Urothelium cell line (cell line): ENCODE data around the gene ATXN10.

Experiments used
- DNase-seq: peaks from one replicate; pipeline ENCODE4 v3.0.0; 2011; ENCODE audit warnings: low spot score, mixed read lengths
- FAIRE-seq: peaks from 2 replicates; lab custom pipeline; 2011; peaks lifted over from hg19 to GRCh38; lab: Jason Lieb, UNC

The ATXN10 gene

DNA sequence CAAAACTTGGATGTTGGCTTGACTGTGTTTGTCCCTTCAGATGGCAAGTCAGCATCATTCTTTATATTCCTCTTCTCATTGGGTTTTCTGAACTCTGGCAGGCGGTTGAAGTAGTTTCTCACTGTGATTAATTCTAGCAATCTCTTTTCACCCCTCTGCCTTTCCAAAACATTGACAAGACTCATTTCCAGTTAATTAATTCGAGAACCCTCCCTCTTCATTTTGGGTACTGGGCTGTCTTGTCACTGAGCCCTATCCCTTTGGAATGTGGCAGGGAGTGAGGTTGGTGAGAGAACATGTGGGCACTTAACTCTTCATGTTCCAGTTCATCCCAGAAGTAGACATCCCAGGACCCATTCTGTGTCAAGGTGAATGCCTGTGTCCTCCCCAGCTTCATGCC lies 172.4 kb downstream of the ATXN10 start:
- FAIRE-seq: no peak
- no peak for DNase-seq

DNA sequence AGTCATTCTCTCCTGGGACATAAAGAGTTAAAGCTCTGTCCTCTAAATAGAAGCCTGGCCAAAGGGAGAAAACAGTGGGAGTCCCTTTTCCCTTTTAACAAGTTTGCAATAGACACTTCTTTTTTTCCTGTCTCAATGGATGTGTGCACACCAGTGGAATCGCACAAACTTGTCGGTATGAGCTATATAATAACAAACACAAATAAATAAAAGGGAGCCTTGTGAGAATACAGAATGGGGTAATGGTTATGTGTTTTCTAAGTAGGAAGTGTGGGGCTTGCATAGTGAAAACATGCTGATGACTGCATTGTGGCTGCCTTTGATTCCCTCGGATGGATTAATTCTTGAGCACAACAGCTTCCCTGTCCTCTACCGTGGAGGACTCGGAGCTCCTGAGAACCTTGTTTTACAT lies 173.4 kb downstream of the ATXN10 start:
- DNase-seq: no peak
- FAIRE-seq: no peak

DNA sequence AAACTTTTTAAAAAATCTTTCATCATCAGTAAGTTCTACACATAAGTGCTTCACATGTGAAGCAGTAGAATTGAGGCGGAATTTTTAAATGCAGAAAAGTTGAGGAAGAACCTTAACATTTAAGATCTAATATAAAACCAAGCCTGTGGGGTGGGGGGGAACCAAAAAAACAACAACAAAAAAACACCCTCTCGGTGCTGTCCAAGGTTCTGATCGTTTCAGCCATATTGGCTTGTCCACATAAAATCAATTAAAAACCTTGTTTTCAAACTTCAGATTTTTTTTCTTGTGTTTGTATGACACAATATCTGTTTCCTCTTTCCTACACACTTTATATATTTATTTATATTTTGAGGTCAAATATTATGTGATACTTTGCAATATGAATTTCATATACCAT lies 175.3 kb downstream of the ATXN10 start:
- no peak for FAIRE-seq
- no peak for DNase-seq

DNA sequence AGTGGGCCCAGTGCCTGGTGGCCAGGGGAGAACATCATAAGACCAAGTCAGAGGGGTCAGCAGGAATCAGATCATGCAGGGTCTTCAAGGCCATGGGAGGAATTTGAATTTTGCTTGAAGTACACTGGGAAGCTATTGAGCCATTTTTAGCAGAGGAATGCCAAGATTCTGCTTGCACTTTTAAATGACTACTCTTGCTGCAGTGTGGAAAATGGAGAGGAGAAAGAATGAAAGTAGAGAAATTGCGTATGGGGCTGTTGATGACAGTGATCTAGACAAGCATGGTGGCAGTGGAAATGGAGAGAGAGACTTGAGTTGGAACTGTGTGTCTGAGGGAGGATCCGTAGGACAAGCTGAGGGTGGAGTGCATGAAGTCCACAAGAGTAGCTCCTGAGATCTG lies 177.3 kb downstream of the ATXN10 start:
- FAIRE-seq: no peak

DNA sequence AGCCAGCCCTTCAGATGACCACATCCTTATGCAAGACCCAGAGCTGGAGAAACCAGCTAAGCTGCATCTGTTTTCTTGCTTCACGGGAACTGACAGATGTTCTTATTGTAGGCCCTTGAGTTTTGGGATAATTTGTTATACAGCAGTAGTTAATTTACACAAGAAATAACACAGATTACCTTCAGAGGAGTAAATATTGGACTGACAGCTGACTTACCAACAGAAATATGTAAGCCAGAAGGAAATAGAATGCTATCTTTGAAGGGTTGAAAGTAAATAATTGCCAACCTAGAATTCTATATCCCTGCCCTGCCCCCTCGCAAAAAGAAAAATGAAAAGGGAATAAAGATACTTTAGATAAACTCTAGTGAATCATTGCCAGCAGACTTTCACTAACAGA lies 181.2 kb downstream of the ATXN10 start:
- FAIRE-seq (no peak), DNase-seq (no peak)

More for the DNA sequence above, 177.3 kb downstream of the ATXN10 start:
- DNase-seq: no peak

DNA sequence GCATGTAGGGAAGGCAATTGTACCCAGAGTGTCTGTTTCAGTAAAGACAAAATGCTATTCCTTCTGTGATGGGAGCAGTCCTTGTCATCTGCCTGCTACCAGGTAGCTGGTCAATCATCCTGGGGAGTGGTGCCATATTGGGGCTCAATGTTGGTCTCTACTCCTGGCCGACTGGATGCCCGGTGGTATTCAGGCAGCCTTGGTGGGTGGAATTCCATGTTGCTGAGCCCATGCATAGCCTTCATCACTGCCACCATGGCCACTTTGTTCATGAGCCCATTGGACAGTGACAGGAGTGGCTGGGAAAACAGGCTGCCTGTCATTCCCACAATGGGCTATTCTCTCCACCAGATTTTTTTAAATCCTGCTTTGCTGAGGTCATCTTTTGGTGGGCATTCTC lies 184.3 kb downstream of the ATXN10 start:
- FAIRE-seq: no peak

DNA sequence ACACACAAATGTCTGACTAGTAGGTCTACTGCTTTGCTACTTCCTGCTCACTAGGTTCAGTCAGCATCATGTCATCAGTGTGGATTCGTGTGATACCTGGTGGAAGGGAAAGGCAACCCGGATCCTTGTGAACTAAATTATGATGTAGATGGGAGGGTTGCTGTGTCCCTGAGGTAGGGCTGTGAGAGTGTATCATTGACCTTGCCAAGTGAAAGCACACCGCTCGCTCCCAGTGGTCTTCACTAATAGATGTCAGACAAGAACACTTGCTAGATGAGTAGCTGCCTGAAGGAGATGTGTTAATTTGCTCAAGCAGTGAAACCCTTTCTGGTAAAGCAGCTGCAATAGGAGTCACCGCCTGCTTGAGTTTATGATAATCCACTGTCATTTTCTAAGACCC lies 185.9 kb downstream of the ATXN10 start:
- DNase-seq (no peak), FAIRE-seq (no peak)

More for the DNA sequence above, 184.3 kb downstream of the ATXN10 start:
- DNase-seq: no peak

DNA sequence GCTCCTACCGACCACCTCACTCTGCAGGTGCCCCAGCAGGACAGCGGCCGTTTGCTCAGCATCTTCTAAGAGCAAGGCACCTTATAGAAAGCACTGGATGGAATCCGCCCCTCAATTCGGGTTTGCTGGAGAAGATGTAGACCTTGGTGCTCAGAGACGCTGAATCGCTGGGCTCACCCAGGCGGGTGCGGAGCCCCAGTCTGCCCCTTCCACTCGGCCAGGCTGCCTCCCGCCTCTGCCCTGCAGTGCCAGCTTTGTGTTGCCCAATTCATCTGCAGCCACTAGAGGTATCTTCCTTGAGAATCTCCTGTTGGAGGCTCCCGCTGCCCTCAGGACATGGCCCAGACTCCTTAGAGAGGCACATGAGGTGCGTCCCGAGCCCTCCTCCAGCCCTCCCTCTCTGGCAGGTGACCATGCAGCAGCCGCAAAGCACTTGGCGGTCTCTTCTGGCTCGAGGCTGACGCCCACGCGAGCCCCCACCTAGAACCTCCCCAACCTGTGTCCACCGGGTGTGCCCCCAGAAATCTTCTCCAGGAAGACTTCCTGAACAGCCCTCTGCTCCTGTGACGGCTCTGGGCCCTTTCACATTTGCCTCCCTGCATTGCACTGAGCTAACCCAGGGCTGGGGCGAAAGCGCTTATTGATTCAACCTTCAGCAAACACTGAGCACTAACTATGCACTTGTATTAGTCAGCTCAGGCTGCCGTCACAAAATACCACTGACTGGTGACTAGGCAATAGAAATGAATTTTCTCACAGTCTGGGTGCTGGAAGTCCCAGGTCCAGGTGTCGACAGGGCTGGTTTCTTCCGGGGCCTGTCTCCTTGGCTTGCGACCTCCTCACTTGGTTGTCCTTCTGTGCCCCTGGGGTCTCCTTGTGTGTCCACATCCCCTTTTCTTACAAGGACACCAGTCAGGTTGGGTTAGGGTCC lies 187.9 kb downstream of the ATXN10 start:
- FAIRE-seq (no peak), DNase-seq (no peak)

DNA sequence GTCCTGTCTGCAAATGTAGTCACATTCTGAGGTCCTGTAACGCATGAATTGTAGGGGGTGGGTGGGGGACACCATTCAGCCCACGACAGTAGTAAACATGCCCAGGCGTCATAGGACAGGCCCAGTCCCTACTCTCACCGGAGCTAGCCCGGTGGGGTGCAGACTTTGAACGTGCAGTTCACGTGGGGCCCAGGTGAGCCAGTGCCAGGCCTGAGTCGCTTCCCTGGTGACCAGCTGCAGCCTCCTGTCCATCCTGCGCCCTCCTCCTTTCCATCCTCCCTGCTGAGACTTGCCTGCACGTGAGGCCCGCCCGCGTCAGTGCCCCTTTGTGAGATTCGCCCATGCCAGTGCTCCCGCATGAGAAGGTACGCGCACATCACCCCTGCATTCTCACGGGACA lies 188.6 kb downstream of the ATXN10 start:
- FAIRE-seq (peak; percentile 17), DNase-seq (no peak)

DNA sequence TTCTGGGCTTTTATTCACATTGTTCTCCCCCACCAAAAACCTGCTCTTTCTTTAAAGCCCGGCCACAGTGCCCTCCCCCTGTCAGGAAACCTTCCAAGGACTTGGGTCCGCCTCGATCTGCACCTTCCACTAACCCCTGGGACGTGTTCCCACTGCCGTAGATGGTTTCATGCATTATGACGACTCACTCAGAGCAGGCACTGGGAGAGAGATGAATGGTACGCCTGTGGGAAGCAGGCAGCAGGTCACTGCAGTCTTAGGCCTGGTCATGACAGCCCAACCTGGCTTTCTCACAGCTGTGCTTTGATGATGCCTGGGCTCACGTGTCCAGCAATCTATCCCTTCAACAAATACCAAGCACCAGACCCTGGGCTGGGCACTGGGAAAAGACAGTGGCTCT lies 189.6 kb downstream of the ATXN10 start:
- DNase-seq: no peak
- no peak for FAIRE-seq

DNA sequence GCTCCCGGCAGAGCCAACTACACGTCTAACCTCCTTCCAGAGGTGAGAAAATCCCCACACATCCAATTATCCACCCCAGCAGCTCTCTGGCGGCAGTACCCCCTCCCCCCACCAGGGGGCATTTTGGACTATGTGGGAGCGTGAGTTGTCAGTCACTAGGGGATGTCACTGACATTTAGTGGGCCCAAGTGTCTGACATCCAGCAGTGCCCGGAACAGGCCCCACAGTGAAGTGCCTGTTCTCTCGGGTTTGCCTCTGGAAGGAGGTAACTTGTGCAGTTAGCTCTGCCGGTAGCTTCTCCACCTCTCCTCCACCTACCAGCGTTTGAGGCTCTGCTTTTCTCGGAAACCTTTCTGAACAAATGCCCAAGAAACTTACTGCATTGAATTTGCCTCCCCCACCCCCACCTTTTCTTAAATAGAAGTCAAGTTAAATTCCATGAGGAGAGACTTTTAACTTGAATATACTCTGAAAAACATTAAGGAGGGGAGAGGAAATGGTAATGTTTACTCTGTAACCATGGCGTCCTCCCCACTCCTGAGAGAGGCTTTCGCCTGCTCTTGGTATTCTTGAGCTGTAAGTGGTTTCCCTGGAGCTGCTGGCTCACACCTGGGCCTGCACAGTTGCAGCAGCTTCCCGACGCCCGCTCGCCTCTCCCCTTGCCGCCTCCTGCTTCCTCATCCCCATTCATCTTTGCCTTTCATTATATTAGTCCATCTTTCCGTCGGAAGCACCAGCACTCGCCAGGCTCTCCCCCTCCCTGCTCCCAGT lies 192.5 kb downstream of the ATXN10 start:
- peak; percentile 95 for FAIRE-seq
- DNase-seq: peak; percentile 79

DNA sequence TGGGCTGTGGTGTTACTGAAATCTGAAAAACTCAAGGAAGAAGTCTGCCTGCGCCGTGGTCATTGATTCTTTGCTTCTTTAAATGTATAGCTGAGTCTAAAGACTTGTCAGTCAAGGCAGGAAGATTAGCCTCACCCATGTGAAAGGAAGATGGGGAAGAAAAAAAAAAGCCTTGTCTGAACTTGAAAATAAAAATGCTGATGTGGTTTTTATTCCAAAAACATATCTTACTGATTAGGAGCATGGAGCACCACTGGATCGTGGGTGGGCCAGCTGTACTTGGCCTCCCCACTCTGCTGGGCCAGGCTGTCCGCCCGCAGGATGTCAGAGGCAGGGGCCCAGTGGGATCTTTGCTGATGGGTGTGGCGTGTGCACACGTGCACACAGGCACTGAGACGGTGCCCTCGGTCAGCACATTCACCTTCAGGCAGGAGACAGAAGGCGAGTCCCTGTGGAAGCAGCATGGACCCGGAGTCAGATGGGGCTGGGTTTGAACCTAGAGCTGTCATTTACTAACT lies 193.4 kb downstream of the ATXN10 start:
- no peak for DNase-seq
- no peak for FAIRE-seq

DNA sequence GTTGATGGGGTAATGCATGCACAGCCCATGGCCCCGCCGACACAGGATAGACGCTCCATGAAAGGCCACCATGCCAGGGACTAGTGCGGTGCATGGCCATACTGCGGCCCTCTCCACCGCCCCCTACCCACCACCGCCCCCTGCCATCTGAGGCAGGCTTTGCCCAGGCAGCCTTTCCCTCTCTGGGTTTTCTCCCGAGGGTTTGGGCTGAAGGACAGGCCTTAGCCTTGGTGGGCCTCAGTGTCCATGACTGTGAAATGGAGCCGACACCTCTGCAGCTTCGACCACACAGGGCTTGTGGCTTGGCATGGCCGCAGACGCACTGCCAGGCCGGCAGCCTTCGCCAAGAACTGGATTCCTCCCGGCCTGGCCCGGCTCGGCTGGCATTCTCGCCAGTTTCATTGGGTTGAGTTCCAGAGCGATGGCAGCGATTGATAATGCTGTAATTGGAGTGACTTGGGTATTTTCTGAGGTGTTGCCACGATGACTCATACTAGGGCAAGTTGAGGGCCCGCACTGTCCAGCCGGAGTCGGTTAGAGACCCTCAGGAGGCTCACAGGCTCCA lies 194.0 kb downstream of the ATXN10 start:
- no peak for FAIRE-seq
- DNase-seq: no peak

DNA sequence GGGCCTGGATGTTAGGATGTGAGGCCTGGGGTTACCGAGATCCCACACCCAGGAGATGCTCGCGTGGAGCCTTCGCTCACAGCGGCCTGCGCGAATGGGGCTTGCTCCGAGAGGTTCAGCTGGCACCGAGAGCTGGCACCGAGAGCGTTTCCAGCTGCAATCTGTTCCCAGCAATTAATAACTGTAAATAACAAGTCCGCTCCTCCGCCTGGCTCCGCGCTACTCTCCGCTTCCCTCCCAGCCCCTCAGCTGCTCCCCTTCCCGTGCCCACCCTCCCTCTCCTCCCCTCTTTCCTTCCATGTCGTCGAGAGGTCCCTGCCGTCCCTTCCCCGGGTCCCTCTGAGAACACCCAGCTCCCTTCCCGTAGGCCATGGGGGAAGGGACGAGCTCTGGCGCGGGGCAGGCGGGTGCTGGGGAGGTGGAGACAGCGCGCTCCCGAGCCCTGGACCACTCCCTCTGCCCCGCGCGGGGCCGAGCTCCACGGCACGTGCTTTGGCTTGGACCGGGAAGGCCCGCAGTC lies 194.6 kb downstream of the ATXN10 start:
- DNase-seq (no peak), FAIRE-seq (no peak)

DNA sequence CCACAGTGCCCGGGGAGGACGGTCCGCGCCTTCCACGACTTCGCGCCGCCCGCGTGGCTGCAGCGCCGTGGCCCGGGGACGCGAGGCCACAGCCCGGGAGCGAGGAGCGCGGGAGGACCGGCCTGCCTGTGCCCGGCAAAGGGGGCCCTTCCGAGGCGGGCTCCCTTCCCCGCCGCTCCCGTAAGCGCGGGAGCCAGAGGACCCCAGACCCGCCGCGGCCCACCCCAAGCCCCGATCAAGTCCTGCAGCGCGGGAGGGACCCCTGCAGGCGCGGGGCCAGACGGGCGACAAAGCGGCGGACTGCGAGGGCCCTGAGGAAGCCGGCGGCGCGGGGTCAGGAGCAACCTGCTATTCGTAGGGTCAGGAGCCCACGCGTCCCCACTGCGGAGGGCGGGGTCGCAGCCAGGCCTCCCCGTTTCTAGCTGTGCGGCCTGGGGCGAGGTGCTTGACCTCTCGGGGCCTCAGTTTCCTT lies 195.0 kb downstream of the ATXN10 start:
- no peak for DNase-seq

DNA sequence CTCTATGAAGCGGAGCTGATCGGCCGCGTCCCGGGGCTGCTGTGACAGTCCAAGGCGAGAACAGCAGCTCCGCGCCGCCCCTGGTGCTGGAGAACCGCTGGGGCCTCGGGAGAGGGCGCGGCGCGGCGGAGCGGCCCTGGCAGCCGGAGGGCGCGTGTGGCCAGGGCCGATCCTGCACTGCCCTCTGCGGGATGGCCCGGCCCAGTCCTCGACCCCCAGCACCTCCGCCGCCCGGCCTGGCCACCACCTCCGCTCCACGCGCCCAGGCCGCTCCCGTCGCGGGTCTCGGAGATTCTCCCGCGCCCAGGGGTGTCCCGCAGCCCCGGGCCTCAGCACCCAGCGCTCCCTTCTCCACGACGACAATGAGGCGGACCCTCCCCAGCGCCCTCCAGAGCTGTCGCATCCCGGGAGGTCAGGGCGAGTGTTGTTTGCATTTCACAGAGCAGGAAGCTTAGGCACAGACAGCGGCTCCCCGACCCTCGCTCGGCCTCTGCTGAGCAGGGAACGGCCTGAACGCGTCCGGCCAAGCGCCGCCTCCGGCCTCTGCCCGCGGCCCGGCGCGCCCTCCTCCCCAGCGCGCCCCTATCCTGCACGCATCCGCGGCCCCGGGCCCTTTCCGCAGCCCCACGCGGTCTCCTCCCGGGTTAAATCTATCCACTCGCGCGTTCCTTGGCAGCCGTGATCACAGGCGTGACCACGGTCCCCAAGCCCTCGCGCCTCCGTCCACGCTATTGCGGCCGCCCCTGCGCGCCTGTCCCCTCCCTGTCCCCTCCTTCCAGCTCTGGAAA lies 195.7 kb downstream of the ATXN10 start:
- DNase-seq: no peak
- FAIRE-seq: no peak

More for the DNA sequence above, 195.0 kb downstream of the ATXN10 start:
- FAIRE-seq: no peak

DNA sequence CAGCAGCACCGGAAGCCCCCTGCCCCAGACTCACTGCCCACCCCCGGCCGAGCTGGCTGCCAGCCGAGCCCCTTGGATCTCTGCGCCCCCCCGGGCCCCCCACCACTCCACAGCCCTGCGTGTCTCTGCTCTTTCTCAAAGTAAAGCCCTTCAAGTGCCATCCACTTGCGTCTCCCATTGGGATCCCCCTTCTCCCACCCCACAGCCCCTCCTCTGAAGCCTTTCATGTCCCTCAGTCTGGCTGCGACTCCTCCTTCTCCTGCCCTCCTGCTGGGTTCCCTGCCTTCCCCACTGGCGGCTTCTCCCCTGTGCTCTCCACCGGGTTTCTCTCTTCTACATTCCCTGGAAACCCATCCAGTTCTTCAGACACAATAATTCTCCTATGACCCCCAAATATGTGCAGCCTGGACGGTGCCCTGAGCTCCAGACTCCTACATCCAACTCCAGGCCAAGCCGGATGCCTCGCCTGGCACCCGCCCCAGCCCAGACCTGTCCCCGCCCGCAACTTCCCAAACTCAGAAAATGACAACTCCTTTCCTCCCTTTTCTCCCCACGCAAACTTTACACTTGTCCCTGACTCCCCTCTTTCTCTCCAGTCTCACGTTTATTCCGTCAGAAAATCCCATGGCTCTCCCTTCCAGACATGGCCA lies 196.4 kb downstream of the ATXN10 start:
- DNase-seq (no peak), FAIRE-seq (no peak)

DNA sequence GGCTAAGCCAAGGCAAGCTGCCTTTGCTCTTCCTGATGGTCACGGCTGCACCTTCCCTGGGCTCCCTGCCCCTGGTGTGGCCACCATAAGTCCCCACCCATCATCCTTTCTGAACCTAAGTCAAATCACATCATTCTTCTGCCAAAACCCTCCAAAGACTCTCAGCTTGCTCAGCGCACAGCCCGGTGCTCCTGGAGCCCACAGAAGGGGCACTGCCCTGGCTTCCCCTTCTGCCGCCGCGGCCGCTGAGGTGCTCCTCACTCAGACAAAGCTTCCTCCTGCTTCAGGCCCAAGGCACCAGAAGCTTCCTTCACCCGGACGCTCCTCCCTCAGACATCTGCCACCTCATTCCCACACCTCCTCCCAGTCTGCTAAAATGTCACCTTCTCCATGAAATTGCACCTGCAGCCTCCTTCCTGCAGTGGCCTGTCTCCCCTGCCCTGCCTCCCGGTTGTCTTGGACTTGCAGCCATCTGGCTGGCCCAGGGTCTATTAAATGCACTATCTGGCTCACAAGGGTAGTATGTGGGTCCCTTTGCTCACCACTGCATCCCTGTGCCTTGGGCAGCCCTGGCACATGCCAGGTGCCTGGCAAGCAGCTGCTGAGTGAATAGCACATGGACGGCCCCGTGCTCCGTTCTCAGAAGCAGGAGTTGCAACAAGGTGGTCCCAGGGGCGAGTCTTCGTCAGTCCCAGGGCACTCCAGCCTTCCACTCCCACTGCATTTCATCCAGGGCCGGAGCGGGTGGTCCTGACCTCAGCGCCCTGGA lies 197.1 kb downstream of the ATXN10 start:
- no peak for DNase-seq
- no peak for FAIRE-seq

DNA sequence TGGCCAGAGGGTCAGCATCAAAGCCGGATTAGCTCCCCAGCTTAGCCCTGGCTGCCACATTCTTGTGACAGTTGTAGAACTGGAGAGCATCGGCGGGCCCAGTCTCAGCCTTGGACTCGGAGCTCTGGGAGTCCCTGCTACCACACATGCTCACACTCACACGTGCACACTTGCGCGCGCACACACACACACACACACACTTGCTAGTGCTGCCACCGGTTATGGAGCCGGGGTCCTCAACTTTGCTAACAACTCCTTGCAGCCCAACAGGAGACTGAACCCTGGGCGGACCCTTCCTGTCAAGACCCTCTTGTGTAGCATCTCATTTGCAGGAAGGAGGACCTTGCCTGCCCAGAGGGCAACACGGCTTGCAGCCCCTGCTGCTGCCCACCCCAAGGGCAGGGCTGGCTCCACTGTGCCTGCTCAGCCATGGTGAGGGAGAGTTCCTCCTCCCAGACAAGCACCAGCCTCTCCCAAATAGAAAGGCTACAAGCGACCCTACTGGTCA lies 197.8 kb downstream of the ATXN10 start:
- no peak for DNase-seq
- no peak for FAIRE-seq
